ENCODE results near the gene FAM171A1.

FAM171A1 gene

DNA sequence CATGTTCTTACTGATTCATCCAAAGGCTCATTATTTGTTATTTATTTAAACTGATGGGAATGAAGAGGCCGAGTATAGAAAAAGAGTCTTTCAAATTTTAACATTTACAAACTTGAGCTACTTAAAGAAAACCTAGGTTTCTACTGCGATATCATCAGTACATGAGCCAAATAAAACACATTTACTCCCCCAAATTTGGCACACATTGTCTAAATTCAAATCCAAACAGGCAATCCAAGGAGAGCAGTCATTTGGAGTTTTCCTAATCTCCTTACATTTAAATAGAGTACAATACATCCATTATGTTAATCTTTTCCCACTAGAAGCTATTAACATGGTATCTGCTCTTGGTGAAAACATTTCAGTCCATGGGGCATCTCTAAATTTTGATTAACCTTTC lies 204.8 kb downstream of the FAM171A1 start:
- no peak for DNase-seq

DNA sequence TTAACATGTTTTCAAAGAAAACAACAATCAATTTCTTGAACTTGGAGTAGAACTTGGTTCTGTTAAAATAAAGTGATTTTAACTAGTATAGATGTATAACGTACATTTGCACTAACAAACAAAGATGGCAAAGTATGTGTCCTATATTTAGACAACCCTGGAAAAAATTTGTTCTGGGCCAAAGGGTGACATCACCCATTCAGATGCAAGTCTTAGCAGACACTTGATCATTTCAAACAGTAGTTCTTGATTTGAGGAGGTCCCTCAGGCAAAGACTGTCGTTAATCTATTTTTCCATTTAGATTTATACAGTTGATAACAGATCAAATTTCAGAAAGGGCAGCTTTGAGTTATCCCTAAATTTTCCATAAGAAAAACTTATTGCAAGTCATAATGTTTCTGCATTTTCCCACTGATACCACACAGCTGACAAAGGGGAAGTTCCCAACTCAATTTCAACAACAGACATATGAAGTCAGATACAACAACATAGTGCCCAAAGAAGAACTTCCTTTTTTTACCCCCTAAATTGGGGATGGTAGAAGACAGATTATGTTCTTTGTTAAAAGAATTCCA lies 207.7 kb downstream of the FAM171A1 start:
- no peak for DNase-seq
